Sigmoid colon (tissue), 7 donors: ENCODE measurements around the gene NLRC5. TPM values are rescaled to one million over a fixed set of nuclear protein-coding genes. Genes with fewer than 3 reads are reported as not detected.

Experiments used
- DNase-seq: peaks from one replicate; pipeline ENCODE4 v3.0.0-alpha.2; 2019
- H3K27ac ChIP-seq, 4 donors: fragments of 200-600 bp; sonication (generic); one replicate each; pipeline ENCODE4 v1.5.1; 2016 to 2019; ENCODE audit warnings: mild to moderate bottlenecking in 1 of 4
- H3K27me3 ChIP-seq, 3 donors: fragments of 200-600 bp; sonication (generic); one replicate each; pipeline ENCODE4 v1.5.1; 2019; ENCODE audit warnings: mild to moderate bottlenecking in 1 of 3
- H3K36me3 ChIP-seq, 4 donors: fragments of 200-600 bp; sonication (generic); one replicate each; pipeline ENCODE4 v1.5.1; 2016 to 2019
- H3K4me1 ChIP-seq, 4 donors: fragments of 200-600 bp; sonication (generic); one replicate each; pipeline ENCODE4 v1.5.1; 2017 to 2019
- H3K4me3 ChIP-seq, 4 donors: fragments of 200-600 bp; sonication (generic); one replicate each; pipeline ENCODE4 v1.5.1; 2017 to 2019; ENCODE audit warnings: mild to moderate bottlenecking in 2 of 4, moderate library complexity in 1 of 4
- H3K9me3 ChIP-seq, 4 donors: fragments of 200-600 bp in 3 of 4; sonication (generic) in 3 of 4; one replicate each; pipeline versions ENCODE4 v1.5.1 to v1.6.1; 2013 to 2019
- EP300 ChIP-seq, 4 donors: sonication (generic); formaldehyde crosslinking; IDR thresholded peaks; one replicate each; pipeline ENCODE4 v1.6.1; 2017; ENCODE audit warnings: antibody characterized with exemption in 4 of 4
- POLR2A ChIP-seq, 2 donors: fragments of 450-650 bp; IDR thresholded peaks; one replicate each; pipeline ENCODE4 v1.6.1; 2016; ENCODE audit warnings: antibody characterized with exemption in 2 of 2, mild to moderate bottlenecking in 2 of 2, moderate library complexity in 2 of 2
- POLR2AphosphoS5 ChIP-seq, 4 donors: sonication (generic); formaldehyde crosslinking; IDR thresholded peaks; one replicate each; pipeline ENCODE4 v1.6.1; 2017; ENCODE audit warnings: antibody characterized with exemption in 4 of 4
- WGBS, 2 donors: extraction: QIAGEN DNeasy Blood & Tissue Kit; methylation state at CpG; one replicate each; pipeline ENCODE4 v1.1.7; 2013; 5-methylcytosine and 5-hydroxymethylcytosine counted together
- intact Hi-C: fragments of 100-400 bp; cut with DNase I; formaldehyde crosslinking; loops from one replicate; pipeline ENCODE4 v1.15.1; 2023
- polyA plus RNA-seq, 3 donors: library from polyadenylated mRNA; stranded (reverse); fragments of 200-250 nt; gene quantifications; one replicate each; pipeline ENCODE4 v1.2.3, GENCODE V29; 2013
- total RNA-seq, 4 donors: library from RNA; depleted of rRNA; stranded (reverse); fragments of >200 nt; gene quantifications; one replicate each; pipeline ENCODE4 v1.1.0, GENCODE V29; 2016
- TF ChIP-seq, protein P1 (sequence below), 4 experiments: fragments of 450-650 bp in 3 of 4; fragments of 200-600 bp in 1 of 4; IDR thresholded peaks; one replicate each; pipeline ENCODE4 v1.5.1; 2016 to 2019; ENCODE audit warnings: antibody characterized with exemption in 4 of 4, mild to moderate bottlenecking in 3 of 4, moderate library complexity in 2 of 4
- donor health status: healthy with polysubstance abuse.
- donor health status: Bipolar disorder and iron deficiency.
- donor health status: healthy.

NLRC5 gene
- total and polyA plus RNA-seq, 7 donors = 9.5 to 119 (median 19.5) TPM

DNA sequence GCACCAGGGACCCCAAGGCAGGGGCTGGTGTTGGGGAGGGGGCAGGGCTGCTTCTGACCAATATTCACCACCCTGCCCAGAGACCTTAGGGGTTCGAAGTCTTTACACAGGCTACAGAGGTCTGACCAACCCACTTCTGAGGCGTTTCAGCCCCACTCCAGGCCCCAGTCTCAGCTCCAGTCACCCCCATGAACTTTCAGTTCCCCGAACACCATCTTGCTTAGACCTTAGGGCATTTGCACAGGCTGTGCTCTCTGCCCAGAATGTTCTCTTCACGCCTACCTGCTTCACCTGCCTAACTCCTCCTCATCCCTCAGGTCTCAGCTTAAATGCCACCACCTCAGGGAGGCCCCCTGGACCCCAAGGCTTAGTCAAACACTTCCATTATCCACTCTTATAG, 77.3 kb downstream of the NLRC5 start:
- TF ChIP-seq POLR2AphosphoS5 (IDR thresholded peaks at IDR 0.05) = no peak
- TF ChIP-seq EP300 (IDR thresholded peaks at IDR 0.05) = no peak
- TF ChIP-seq, protein P1, sequence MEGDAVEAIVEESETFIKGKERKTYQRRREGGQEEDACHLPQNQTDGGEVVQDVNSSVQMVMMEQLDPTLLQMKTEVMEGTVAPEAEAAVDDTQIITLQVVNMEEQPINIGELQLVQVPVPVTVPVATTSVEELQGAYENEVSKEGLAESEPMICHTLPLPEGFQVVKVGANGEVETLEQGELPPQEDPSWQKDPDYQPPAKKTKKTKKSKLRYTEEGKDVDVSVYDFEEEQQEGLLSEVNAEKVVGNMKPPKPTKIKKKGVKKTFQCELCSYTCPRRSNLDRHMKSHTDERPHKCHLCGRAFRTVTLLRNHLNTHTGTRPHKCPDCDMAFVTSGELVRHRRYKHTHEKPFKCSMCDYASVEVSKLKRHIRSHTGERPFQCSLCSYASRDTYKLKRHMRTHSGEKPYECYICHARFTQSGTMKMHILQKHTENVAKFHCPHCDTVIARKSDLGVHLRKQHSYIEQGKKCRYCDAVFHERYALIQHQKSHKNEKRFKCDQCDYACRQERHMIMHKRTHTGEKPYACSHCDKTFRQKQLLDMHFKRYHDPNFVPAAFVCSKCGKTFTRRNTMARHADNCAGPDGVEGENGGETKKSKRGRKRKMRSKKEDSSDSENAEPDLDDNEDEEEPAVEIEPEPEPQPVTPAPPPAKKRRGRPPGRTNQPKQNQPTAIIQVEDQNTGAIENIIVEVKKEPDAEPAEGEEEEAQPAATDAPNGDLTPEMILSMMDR (IDR thresholded peaks at IDR 0.05) = no peak
- no peak for TF ChIP-seq POLR2A (IDR thresholded peaks at IDR 0.05)
- no peak for DNase-seq
- no peak overlapping the region for H3K27ac ChIP-seq
- H3K27me3 ChIP-seq = no peaks in the 10 kb centered on the region
- H3K36me3 ChIP-seq = no peaks in the 10 kb centered on the region
- intact Hi-C loops = no loop called here
- H3K9me3 ChIP-seq = no peaks in the 10 kb centered on the region
- WGBS, 2 donors = 81 to 93% methylated on average over 4 of the region's 4 CpGs
- H3K4me3 ChIP-seq = no peak overlapping the region
- peaks cover 0 to 1% (median under 1%) of the 10 kb centered on the region in 4 donors for H3K4me1 ChIP-seq

DNA sequence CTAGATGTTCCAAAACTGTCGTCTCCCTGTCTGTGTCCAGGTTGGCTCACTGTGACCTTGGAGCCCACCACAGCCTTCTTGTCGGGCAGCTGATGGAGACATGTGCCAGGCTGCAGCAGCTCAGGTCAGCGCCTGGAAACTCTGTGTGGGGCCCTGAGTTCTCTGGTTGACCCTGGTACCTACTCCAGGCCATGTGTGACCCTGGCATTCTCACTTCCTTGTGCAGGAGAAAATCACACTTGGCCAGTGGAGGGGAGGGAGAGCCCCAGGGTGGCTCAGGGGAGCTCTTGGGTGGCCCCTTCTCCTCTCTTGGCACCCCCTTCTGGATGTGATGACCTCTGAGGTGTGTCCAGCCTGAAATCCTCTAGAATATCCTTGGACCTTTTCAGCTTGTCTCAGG, 78.0 kb downstream of the NLRC5 start:
- no peaks in the 10 kb centered on the region for H3K27me3 ChIP-seq
- H3K9me3 ChIP-seq = no peaks in the 10 kb centered on the region
- no peak overlapping the region for H3K27ac ChIP-seq
- H3K4me3 ChIP-seq = no peak overlapping the region
- 97 to 98% methylated on average over 3 of the region's 3 CpGs for WGBS, 2 donors
- DNase-seq = no peak
- intact Hi-C loops = no loop called here
- TF ChIP-seq, protein P1 (IDR thresholded peaks at IDR 0.05) = no peak
- no peak for TF ChIP-seq POLR2A (IDR thresholded peaks at IDR 0.05)
- TF ChIP-seq EP300 (IDR thresholded peaks at IDR 0.05) = no peak
- TF ChIP-seq POLR2AphosphoS5 (IDR thresholded peaks at IDR 0.05) = no peak
- peaks cover 0 to 4% (median 0%) of the 10 kb centered on the region in 4 donors for H3K36me3 ChIP-seq
- no peaks in the 10 kb centered on the region for H3K4me1 ChIP-seq

DNA sequence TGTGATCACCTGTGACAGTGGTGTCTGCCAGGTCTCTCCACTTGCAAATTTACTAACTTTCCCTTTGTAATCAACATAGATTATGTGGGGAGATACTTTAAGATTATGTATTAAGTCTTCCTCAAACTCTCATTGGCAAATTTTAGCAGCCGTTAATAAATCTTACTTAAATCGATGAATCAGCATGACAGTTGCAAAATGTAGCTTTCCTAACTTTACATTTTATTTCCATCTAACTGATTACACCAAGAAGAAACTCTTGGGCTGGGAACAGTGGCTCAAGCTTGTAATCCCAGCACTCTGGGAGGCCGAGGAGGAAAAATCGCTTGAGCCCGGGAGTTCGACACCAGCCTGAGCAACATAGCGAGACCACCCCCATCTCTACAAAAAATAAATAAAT, 79.7 kb downstream of the NLRC5 start:
- Histone ChIP-seq H3K9me3 (no peaks in the 10 kb centered on the region), H3K36me3 (peaks cover 0 to 4% (median 0%) of the 10 kb centered on the region in 4 donors), H3K27me3 (no peaks in the 10 kb centered on the region), H3K27ac (no peak overlapping the region), H3K4me1 (no peaks in the 10 kb centered on the region), H3K4me3 (no peak overlapping the region)
- intact Hi-C loops = no loop called here
- TF ChIP-seq EP300 (IDR thresholded peaks at IDR 0.05) (no peak), POLR2A (IDR thresholded peaks at IDR 0.05) (no peak), POLR2AphosphoS5 (IDR thresholded peaks at IDR 0.05) (no peak)
- TF ChIP-seq, protein P1 (IDR thresholded peaks at IDR 0.05) = no peak
- WGBS, 2 donors = 94 to 95% methylated on average over 7 of the region's 7 CpGs
- DNase-seq = no peak

DNA sequence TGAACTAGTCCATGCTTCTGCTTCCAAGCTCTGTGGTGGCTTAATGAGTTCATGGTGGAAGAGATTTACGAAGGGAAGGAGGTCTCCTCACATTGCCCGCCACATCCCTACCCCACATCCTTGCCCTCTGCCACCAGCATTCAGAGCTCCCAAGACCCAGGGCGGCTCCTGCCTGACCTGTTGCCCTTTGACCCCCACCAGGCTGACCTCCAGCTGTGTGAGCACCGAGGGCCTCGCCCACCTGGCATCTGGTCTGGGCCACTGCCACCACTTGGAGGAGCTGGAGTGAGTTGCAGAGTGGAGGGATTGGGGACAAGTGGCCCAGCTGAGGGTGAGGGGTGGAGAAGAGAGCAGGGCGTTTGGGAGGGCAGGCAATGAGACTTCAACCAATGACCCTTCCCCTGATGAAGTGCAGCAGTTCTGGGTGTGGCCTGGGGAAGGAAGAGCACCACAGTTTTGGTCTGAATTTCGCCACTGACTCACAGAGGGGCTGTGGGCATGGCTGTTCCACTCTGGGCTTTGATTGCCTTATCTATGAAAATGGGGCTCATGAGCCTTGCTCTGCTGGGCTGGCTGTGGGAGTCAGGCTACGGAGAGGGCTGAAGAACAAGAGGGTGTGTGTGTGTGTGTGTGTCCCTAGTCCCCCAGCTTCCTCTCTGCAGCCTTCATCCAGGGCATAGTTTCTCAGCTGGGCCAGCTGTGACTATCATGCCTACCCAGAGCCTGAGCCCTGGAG, 80.4 kb downstream of the NLRC5 start:
- WGBS, 2 donors = 77 to 89% methylated on average over 8 of the region's 8 CpGs
- H3K27ac ChIP-seq = no peak overlapping the region
- peaks cover 0 to 4% (median 2%) of the 10 kb centered on the region in 4 donors for H3K36me3 ChIP-seq
- no peaks in the 10 kb centered on the region for H3K4me1 ChIP-seq
- no peaks in the 10 kb centered on the region for H3K9me3 ChIP-seq
- intact Hi-C loops = no loop called here
- no peaks in the 10 kb centered on the region for H3K27me3 ChIP-seq
- DNase-seq = no peak
- TF ChIP-seq EP300 (IDR thresholded peaks at IDR 0.05) (no peak), POLR2A (IDR thresholded peaks at IDR 0.05) (no peak), POLR2AphosphoS5 (IDR thresholded peaks at IDR 0.05) (no peak)
- TF ChIP-seq, protein P1 (IDR thresholded peaks at IDR 0.05) = no peak
- no peak overlapping the region for H3K4me3 ChIP-seq
